ENCODE results near the gene VEPH1. TPM values are rescaled to one million over a fixed set of nuclear protein-coding genes. Genes with fewer than 3 reads are reported as not detected.

VEPH1 gene
- polyA plus RNA-seq, 1 donor (not counting 4 experiments of a cell fraction or from before 2014, with no cell fraction given), result 0.21 TPM

- Histone ChIP-seq H3K9ac (ENCODE audit: control insufficient read depth, extremely low read depth, insufficient read depth, low read length) (no peak overlapping the region), H2AFZ (ENCODE audit: control insufficient read depth, low read length) (no peak overlapping the region), H3K4me3 (ENCODE audit: control insufficient read depth in 2 of 3, extremely low read depth in 1 of 3, insufficient read depth in 2 of 3, low read depth in 1 of 3, low read length in 3 of 3) (no peak overlapping the region), H3K27me3 (ENCODE audit: control insufficient read depth, extremely low read depth, insufficient read depth, low read length) (no peaks in the 10 kb centered on the region), H3K79me2 (ENCODE audit: control insufficient read depth, insufficient read depth, low read length) (no peaks in the 10 kb centered on the region), H3K9me1 (ENCODE audit: control insufficient read depth, extremely low read depth, insufficient read depth, low read length) (no peaks in the 10 kb centered on the region), H3K36me3 (ENCODE audit: control insufficient read depth in 2 of 2, extremely low read depth in 1 of 2, insufficient read depth in 2 of 2, low read length in 2 of 2) (no peaks in the 10 kb centered on the region), H3K27ac (ENCODE audit: control insufficient read depth, insufficient read depth, low read length) (no peak overlapping the region), H3K9me3 (ENCODE audit: control insufficient read depth, low read depth, low read length) (no peaks in the 10 kb centered on the region), H4K20me1 (ENCODE audit: control insufficient read depth, extremely low read depth, insufficient read depth, low read length) (no peaks in the 10 kb centered on the region), H3K4me2 (ENCODE audit: control insufficient read depth, extremely low read depth, insufficient read depth, low read depth, low read length) (no peak overlapping the region), H3K4me1 (ENCODE audit: control insufficient read depth, extremely low read depth, insufficient read depth, low read length) (peaks cover 9% of the 10 kb centered on the region)
- FAIRE-seq (no peak), DNase-seq (ENCODE audit: low read depth, low spot score) (no peak)
- dilution Hi-C loops (cut with MboI; ENCODE audit: extremely low pct_ligation_motif_present, low sequenced_read_pairs), result no loop called here
- TF ChIP-seq, protein P1, sequence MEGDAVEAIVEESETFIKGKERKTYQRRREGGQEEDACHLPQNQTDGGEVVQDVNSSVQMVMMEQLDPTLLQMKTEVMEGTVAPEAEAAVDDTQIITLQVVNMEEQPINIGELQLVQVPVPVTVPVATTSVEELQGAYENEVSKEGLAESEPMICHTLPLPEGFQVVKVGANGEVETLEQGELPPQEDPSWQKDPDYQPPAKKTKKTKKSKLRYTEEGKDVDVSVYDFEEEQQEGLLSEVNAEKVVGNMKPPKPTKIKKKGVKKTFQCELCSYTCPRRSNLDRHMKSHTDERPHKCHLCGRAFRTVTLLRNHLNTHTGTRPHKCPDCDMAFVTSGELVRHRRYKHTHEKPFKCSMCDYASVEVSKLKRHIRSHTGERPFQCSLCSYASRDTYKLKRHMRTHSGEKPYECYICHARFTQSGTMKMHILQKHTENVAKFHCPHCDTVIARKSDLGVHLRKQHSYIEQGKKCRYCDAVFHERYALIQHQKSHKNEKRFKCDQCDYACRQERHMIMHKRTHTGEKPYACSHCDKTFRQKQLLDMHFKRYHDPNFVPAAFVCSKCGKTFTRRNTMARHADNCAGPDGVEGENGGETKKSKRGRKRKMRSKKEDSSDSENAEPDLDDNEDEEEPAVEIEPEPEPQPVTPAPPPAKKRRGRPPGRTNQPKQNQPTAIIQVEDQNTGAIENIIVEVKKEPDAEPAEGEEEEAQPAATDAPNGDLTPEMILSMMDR (optimal IDR thresholded peaks at IDR 0.05 in 1 of 3, IDR thresholded peaks at IDR 0.05 in 1 of 3, conservative IDR thresholded peaks at IDR 0.05 in 1 of 3; ENCODE audit: extremely low read depth in 1 of 3, insufficient read depth in 2 of 3, low read length in 3 of 3), result no peak
- TF ChIP-seq EZH2 (IDR thresholded peaks at IDR 0.05; ENCODE audit: low read length), result no peak
Measured at GRCh38 chr3:157271283-157271882, 231.8 kb downstream of the VEPH1 start.

- no peak overlapping the region for H3K4me3 ChIP-seq (ENCODE audit: control insufficient read depth in 2 of 3, extremely low read depth in 1 of 3, insufficient read depth in 2 of 3, low read depth in 1 of 3, low read length in 3 of 3)
- no peak overlapping the region for H3K9ac ChIP-seq (ENCODE audit: control insufficient read depth, extremely low read depth, insufficient read depth, low read length)
- H3K36me3 ChIP-seq (ENCODE audit: control insufficient read depth in 2 of 2, extremely low read depth in 1 of 2, insufficient read depth in 2 of 2, low read length in 2 of 2), result no peaks in the 10 kb centered on the region
- no peaks in the 10 kb centered on the region for H3K79me2 ChIP-seq (ENCODE audit: control insufficient read depth, insufficient read depth, low read length)
- H3K4me2 ChIP-seq (ENCODE audit: control insufficient read depth, extremely low read depth, insufficient read depth, low read depth, low read length), result no peak overlapping the region
- no peaks in the 10 kb centered on the region for H3K27me3 ChIP-seq (ENCODE audit: control insufficient read depth, extremely low read depth, insufficient read depth, low read length)
- H3K9me3 ChIP-seq (ENCODE audit: control insufficient read depth, low read depth, low read length), result no peaks in the 10 kb centered on the region
- FAIRE-seq (no peak), DNase-seq (ENCODE audit: low read depth, low spot score) (no peak)
- no peaks in the 10 kb centered on the region for H3K9me1 ChIP-seq (ENCODE audit: control insufficient read depth, extremely low read depth, insufficient read depth, low read length)
- no peak overlapping the region for H2AFZ ChIP-seq (ENCODE audit: control insufficient read depth, low read length)
- H3K4me1 ChIP-seq (ENCODE audit: control insufficient read depth, extremely low read depth, insufficient read depth, low read length), result no peaks in the 10 kb centered on the region
- no peaks in the 10 kb centered on the region for H4K20me1 ChIP-seq (ENCODE audit: control insufficient read depth, extremely low read depth, insufficient read depth, low read length)
- dilution Hi-C loops (cut with MboI; ENCODE audit: extremely low pct_ligation_motif_present, low sequenced_read_pairs), result no loop called here
- TF ChIP-seq, protein P1 (optimal IDR thresholded peaks at IDR 0.05 in 1 of 3, IDR thresholded peaks at IDR 0.05 in 1 of 3, conservative IDR thresholded peaks at IDR 0.05 in 1 of 3; ENCODE audit: extremely low read depth in 1 of 3, insufficient read depth in 2 of 3, low read length in 3 of 3), result no peak
- TF ChIP-seq EZH2 (IDR thresholded peaks at IDR 0.05; ENCODE audit: low read length), result no peak
- H3K27ac ChIP-seq (ENCODE audit: control insufficient read depth, insufficient read depth, low read length), result no peak overlapping the region
Measured at GRCh38 chr3:157268026-157268425, 235.2 kb downstream of the VEPH1 start.
